Immature natural killer cell (primary cell): ENCODE results near the gene OFD1. TPM values are rescaled to one million over a fixed set of nuclear protein-coding genes. Genes with fewer than 3 reads are reported as not detected.

Experiments used
- DNase-seq, 3 donors: peaks; one replicate each; pipeline ENCODE4 v3.0.0; 2022; ENCODE audit warnings: mixed read lengths in 1 of 3
- H3K27ac Mint-ChIP-seq, 6 donors: one replicate each; pipeline ENCODE4 v1.8.0; 2020; ENCODE audit warnings: mixed read lengths in 6 of 6, mild to moderate bottlenecking in 5 of 6, inconsistent platforms in 4 of 6, moderate library complexity in 3 of 6
- H3K27me3 Mint-ChIP-seq, 3 donors: one replicate each; pipeline ENCODE4 v1.8.0; 2020 to 2021; ENCODE audit warnings: low read depth in 3 of 3, mild to moderate bottlenecking in 3 of 3, mixed read lengths in 3 of 3, moderate library complexity in 3 of 3, inconsistent platforms in 1 of 3
- H3K36me3 Mint-ChIP-seq, 3 donors: one replicate each; pipeline ENCODE4 v1.8.0; 2020; ENCODE audit warnings: mixed read lengths in 3 of 3, inconsistent platforms in 2 of 3, mild to moderate bottlenecking in 2 of 3
- H3K4me1 Mint-ChIP-seq, 2 donors: one replicate each; pipeline ENCODE4 v1.8.0; 2020; ENCODE audit warnings: inconsistent platforms in 2 of 2, mild to moderate bottlenecking in 2 of 2, mixed read lengths in 2 of 2, moderate library complexity in 1 of 2
- H3K4me3 Mint-ChIP-seq, 5 donors: one replicate each; pipeline ENCODE4 v1.8.0; 2020; ENCODE audit warnings: mild to moderate bottlenecking in 5 of 5, mixed read lengths in 5 of 5, inconsistent platforms in 3 of 5, moderate library complexity in 3 of 5
- H3K9me3 Mint-ChIP-seq, 6 donors: one replicate each; pipeline ENCODE4 v1.8.0; 2020; ENCODE audit warnings: mild to moderate bottlenecking in 6 of 6, mixed read lengths in 6 of 6, inconsistent platforms in 4 of 6, moderate library complexity in 3 of 6
- polyA plus RNA-seq, 3 donors: library from polyadenylated mRNA; unstranded; fragments of 300-500 nt; fragmentation: Illumina TruSeq; gene quantifications; one replicate each; pipeline ENCODE4 v1.2.3, GENCODE V29; 2021

OFD1 gene, protein sequence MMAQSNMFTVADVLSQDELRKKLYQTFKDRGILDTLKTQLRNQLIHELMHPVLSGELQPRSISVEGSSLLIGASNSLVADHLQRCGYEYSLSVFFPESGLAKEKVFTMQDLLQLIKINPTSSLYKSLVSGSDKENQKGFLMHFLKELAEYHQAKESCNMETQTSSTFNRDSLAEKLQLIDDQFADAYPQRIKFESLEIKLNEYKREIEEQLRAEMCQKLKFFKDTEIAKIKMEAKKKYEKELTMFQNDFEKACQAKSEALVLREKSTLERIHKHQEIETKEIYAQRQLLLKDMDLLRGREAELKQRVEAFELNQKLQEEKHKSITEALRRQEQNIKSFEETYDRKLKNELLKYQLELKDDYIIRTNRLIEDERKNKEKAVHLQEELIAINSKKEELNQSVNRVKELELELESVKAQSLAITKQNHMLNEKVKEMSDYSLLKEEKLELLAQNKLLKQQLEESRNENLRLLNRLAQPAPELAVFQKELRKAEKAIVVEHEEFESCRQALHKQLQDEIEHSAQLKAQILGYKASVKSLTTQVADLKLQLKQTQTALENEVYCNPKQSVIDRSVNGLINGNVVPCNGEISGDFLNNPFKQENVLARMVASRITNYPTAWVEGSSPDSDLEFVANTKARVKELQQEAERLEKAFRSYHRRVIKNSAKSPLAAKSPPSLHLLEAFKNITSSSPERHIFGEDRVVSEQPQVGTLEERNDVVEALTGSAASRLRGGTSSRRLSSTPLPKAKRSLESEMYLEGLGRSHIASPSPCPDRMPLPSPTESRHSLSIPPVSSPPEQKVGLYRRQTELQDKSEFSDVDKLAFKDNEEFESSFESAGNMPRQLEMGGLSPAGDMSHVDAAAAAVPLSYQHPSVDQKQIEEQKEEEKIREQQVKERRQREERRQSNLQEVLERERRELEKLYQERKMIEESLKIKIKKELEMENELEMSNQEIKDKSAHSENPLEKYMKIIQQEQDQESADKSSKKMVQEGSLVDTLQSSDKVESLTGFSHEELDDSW
- polyA plus RNA-seq: 10 to 100 TPM in 2 of 3 donors, 1 to 10 TPM in 1; 7.5 to 42.1 (median 22.6) TPM

DNA sequence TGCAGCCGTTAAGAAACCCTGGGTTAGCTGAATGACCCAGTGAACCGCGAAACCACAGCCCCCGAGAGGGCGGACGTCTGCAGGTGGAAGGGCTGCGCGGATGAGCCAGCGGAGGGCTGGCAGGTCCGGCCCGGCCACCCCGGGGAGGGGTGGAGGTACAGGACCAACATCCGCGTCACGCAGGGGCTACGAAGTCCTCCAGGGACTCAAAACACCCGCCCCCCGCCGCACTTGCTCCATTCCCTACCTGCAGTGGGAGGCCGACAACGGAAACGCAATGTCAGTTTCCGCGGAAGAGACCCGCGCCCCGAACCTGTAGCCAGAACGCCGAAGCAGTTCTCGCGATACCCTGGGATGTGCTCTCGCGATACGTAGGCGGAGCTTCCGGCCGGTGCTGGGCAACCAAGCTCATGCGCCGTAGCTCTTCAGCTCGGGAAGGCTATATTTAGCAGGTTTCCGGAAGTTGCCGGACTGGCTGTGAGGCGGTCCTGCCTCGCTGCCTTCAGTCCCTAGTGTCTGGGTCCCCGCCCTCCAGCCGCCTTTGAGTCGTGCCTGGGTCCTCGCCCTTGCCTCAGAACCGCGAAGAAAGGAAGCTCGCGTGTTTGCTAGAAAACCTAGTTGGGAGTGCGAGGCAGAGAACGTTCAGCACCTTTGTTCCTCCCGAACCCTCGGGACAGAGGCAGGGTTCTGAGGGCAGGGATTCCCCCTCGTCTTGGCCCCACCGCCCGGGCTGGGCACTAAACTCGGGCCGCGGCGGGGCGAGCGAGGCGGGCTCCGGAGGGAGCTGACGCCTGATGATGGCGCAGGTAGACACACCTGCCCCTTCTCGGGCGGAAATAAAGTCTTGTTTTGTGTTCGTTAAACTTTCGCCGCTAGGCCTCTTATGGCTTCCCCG is at the start of gene OFD1, which contains the start of gene TRAPPC2:
OFD1 (plus strand) TSS at position 471 of the 895 bp plus-strand sequence; CDS start at position 795, 324 bp downstream.
TRAPPC2 (minus strand) TSS at position 343 of the 895 bp plus-strand sequence. CDS start 14,657 bp downstream, outside the sequence.
- peaks cover 0 to 4% (median 0%) of the 10 kb centered on the region in 6 donors for H3K9me3 Mint-ChIP-seq
- peaks cover 3 to 10% (median 5%) of the 10 kb centered on the region in 3 donors for H3K36me3 Mint-ChIP-seq
- peaks cover 67 to 85% of the 10 kb centered on the region in 2 donors for H3K4me1 Mint-ChIP-seq

DNA sequence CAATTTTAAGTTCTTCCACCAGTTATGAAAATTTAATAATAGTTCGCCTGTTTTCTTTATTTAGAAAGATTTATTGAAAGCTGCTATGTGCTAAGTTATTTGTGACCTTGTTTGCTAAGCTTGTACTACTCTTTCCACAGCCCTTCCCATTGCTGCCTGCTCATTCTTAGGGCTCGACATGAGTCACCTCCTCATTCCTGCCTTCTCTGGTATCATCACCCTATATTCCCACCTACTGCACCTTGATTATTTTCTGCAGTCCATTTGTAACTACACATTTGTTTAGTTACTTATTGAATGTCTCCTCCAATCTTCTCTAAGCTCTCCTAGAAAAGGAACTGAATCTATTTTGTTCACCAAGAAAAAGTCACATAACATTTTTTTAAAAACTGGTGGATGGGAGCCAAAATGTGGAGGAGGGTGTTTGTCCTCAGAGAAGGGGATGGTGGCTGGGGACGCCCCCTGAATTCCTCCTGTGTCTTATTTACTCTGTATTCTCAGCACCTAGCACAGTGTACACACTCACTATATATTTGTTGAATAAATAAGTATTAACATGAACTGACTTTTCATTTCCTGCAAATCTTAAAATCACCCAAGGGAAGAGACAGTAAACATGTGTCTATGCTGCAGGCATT is 49.3 kb upstream of the OFD1 start:
- Mint-ChIP-seq H3K36me3 (peaks cover 0 to 13% (median 0%) of the 10 kb centered on the region in 3 donors), H3K27ac (peak overlapping the region in 1 of 6 donors; percentile 0), H3K27me3 (peaks cover 7 to 12% (median 8%) of the 10 kb centered on the region in 3 donors), H3K4me1 (peaks cover 24 to 31% of the 10 kb centered on the region in 2 donors), H3K9me3 (no peaks in the 10 kb centered on the region), H3K4me3 (no peak overlapping the region)
- no peak for DNase-seq

More for the DNA sequence above, at the start of gene OFD1, which contains the start of gene TRAPPC2:
- Mint-ChIP-seq H3K27me3 (peaks cover 0 to 6% (median 5%) of the 10 kb centered on the region in 3 donors), H3K27ac (peak within 1 kb of the TSS; percentile 92 to 99 (median 96)), H3K4me3 (peak within 1 kb of the TSS; percentile 87 to 99 (median 98))
- peak; percentile 89 to 95 (median 93) for DNase-seq

DNA sequence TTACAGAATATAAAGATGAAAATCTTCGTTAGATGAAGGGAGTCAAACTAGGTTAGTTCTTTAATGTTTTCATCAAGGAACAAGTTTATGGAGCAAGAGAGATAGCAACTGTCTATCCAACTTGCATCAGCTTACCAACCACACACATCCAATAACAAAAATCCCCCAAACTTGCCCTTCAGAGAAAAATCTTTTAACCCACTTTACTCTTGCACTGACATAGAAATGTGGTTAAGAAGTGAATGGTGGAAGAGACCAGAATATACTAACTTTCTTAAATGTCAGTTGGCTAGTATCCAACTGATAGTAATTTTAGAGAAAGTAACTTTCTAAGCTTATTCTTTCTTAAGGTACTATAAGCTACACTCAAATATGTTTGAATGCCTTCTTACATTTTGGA is 47.3 kb upstream of the OFD1 start:
- H3K36me3 Mint-ChIP-seq: no peaks in the 10 kb centered on the region
- H3K9me3 Mint-ChIP-seq: no peaks in the 10 kb centered on the region
- H3K4me1 Mint-ChIP-seq: peaks cover 37 to 48% of the 10 kb centered on the region in 2 donors
- H3K27me3 Mint-ChIP-seq: peaks cover 8 to 15% (median 9%) of the 10 kb centered on the region in 3 donors
- no peak for DNase-seq
- H3K27ac Mint-ChIP-seq: peak overlapping the region in 3 of 6 donors; percentile 62 to 96 (median 93)
- peak overlapping the region in 1 of 5 donors; percentile 6 for H3K4me3 Mint-ChIP-seq

DNA sequence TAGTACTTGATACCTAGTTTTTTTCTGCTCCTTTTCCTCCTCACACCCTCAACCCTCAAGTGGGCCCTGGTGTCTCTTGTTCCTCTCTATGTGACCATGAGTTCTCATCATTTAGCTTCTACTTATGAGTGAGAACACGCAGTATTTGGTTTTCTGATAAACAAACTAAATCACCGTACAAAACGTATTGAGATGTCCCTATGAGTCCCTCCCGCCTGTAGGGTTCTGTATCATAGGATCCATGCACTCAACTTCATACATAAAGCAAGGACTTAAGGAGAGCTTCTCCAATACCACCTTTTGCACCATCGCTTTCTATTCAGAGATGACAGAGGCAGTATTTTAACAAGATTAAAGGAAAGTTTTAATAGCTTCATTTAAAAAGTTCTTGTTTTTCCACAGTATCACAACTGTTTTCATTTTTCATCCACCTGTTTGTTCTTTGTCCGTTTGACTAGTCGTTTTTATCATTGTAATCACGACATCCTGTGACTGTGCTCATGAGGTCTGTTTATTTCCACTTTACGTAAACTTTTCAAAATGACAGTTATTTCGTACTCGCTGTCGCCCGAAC is 46.1 kb upstream of the OFD1 start:
- Mint-ChIP-seq H3K27me3 (peaks cover 9 to 15% (median 13%) of the 10 kb centered on the region in 3 donors), H3K9me3 (peaks cover 0 to under 1% (median 0%) of the 10 kb centered on the region in 6 donors), H3K4me1 (peaks cover 49 to 61% of the 10 kb centered on the region in 2 donors), H3K36me3 (no peaks in the 10 kb centered on the region), H3K4me3 (peak overlapping the region; percentile 90 to 95 (median 94)), H3K27ac (peak overlapping the region; percentile 93 to 98 (median 96))
- peak; percentile 14 to 50 (median 28) for DNase-seq

DNA sequence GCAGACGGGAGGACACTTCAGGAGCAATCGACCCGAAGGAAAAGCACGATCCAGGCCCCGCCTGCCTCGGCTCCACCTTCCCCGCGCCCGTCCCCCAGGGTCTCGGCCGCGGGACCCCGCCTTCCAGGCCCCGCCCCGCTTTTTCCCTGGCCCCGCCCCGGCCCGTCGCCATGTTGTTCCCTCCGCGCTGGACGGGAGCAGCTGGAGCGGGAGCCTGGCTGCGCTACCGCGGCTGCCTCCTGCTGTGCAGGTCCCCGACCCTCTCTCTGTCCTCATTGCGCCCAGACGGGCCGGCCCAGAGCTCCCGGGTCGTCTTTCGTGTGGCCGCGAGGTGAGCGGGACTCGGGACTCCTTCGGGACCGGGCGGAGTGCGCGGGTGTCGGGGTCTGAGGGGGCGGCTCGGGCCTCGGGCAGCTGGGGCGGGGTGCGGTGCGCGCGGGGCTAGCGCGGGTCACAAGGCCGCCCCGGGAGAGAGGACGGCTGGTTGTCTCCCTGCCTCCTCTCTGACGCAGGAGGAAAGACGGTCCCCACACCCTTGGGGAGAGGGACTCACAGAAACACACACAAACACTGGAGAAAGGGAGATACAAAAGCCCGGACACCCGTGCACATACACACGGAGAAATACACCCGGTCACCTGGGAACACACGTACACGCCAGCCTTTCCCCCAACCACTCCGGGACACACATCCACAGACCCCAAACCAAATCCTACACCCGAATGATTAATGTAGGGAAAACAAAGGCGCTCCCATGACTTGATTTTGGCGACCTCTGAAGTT is 45.4 kb upstream of the OFD1 start, which contains the start of gene RAB9A:
RAB9A (plus strand) TSS at position 171 of the 783 bp plus-strand sequence. CDS start 19,619 bp downstream, outside the sequence.
- Mint-ChIP-seq H3K4me1 (peaks cover 55 to 68% of the 10 kb centered on the region in 2 donors), H3K4me3 (peak within 1 kb of the TSS; percentile 90 to 95 (median 94)), H3K36me3 (no peaks in the 10 kb centered on the region)

DNA sequence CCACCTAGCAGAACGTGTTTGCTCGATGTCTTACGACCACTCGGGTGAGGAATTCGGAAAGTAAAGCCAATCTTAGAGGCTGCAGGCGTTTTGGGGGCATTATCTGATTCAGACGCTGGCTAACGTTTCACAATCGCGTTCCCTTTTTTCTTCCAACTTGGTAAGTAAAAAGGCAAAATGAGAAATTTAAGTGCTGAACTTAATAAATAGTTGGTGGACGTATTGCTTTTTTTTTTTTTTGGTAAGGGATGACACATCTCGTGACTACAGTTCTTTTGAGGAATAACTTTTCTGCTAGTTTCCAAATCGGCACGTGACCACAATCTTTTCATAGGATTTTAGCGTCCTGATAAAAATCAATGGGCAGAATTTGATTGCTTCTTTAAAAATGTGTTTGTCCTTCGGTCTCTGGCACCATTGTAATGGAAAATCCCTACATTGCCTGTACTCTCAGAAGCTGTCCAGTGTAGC is 44.8 kb upstream of the OFD1 start:
- H3K36me3 Mint-ChIP-seq: no peaks in the 10 kb centered on the region
- DNase-seq: no peak
- H3K9me3 Mint-ChIP-seq: peaks cover 0 to 2% (median 0%) of the 10 kb centered on the region in 6 donors
- H3K4me3 Mint-ChIP-seq: peak overlapping the region; percentile 90 to 95 (median 94)
- H3K27me3 Mint-ChIP-seq: peaks cover 9 to 15% (median 13%) of the 10 kb centered on the region in 3 donors
- peak overlapping the region; percentile 93 to 98 (median 96) for H3K27ac Mint-ChIP-seq
- H3K4me1 Mint-ChIP-seq: peaks cover 61 to 74% of the 10 kb centered on the region in 2 donors

More for the DNA sequence above, 45.4 kb upstream of the OFD1 start, which contains the start of gene RAB9A:
- peak within 1 kb of the TSS; percentile 93 to 98 (median 96) for H3K27ac Mint-ChIP-seq
- peak; percentile 74 to 80 (median 80) for DNase-seq
- peaks cover 0 to 2% (median 0%) of the 10 kb centered on the region in 6 donors for H3K9me3 Mint-ChIP-seq
- H3K27me3 Mint-ChIP-seq: peaks cover 9 to 15% (median 13%) of the 10 kb centered on the region in 3 donors

DNA sequence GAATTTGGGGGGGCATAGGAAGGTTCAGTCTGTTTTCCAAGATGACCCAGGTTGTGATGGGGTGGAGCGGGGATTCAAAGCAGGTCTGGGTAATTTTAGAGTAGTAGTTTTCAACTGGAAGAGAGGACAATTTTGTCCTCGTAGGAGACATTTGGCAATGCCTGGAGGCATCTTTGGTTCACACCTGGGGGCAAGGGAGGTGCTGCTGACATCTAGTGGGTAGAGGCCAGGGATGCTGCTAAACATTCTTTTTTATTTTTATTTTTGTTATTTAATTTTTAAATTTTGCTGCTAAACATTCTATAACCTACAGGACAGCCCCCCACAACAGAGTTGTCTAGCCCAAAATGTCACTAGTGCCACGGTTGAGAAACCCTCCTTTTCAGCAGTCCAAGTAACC is 43.7 kb upstream of the OFD1 start:
- Mint-ChIP-seq H3K27me3 (peaks cover 9 to 13% (median 12%) of the 10 kb centered on the region in 3 donors), H3K36me3 (no peaks in the 10 kb centered on the region), H3K4me3 (peak overlapping the region; percentile 90 to 95 (median 94)), H3K4me1 (peaks cover 66 to 77% of the 10 kb centered on the region in 2 donors), H3K9me3 (peaks cover 0 to 2% (median 0%) of the 10 kb centered on the region in 6 donors), H3K27ac (peak overlapping the region; percentile 93 to 98 (median 96))
- DNase-seq: peak in 1 of 3 donors; percentile 15

DNA sequence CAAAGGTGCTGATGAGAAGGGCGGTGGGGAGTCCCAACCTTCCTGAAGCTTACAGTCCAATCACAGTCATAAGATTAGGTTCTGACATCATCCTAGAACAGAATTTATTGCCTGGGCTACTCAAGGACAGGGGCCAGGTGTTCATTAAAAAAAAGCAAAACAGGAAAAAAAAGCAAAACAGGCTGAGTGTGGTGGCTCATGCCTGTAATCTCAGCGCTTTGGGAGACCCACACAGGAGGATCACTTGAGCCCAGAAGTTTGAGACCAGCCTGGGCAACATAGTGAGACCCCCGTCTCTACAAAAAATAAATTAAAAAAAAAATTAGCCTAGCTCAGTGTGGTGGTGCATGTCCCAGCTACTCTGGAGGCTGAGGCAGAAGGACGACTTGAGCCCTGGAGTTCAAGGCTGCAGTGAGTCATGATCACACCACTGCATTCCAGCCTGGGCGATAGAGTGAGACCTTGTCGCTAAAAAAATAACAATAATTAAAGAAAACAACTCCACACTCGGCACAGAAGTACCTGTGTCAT is 42.6 kb upstream of the OFD1 start:
- Mint-ChIP-seq H3K27me3 (peaks cover 11 to 13% (median 12%) of the 10 kb centered on the region in 3 donors), H3K9me3 (peaks cover 0 to 2% (median 0%) of the 10 kb centered on the region in 6 donors), H3K4me3 (peak overlapping the region; percentile 68 to 87 (median 81)), H3K4me1 (peaks cover 74 to 86% of the 10 kb centered on the region in 2 donors), H3K27ac (peak overlapping the region; percentile 82 to 96 (median 91)), H3K36me3 (no peaks in the 10 kb centered on the region)
- DNase-seq: peak in 2 of 3 donors; percentile 26 to 28

DNA sequence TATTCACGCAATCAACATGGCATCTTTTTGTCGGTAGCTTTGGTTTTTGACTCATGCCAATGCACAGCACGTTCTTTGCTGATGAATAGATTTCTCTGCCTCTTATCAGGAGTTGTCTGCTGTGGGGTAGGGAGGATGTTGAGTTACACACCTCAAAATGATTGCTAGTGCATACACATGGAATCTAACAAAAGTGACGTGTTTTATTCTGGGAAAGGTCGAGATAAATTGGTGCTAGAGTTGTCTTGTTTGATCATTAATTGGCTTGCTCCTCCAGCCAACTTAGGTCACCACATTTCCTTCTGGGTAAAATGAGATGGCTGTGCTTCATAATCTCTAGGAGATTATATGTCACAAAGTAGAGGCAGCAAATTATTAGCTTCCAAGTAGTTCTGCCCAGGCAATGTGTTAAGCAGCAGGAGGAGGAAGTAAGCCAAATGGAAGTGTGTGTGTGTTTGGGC is 41.7 kb upstream of the OFD1 start:
- Mint-ChIP-seq H3K9me3 (peaks cover 0 to 2% (median 0%) of the 10 kb centered on the region in 6 donors), H3K27ac (peak overlapping the region; percentile 82 to 96 (median 91)), H3K4me3 (peak overlapping the region; percentile 68 to 87 (median 81)), H3K27me3 (peaks cover 11 to 12% (median 12%) of the 10 kb centered on the region in 3 donors), H3K4me1 (peaks cover 83 to 92% of the 10 kb centered on the region in 2 donors), H3K36me3 (no peaks in the 10 kb centered on the region)
- no peak for DNase-seq

DNA sequence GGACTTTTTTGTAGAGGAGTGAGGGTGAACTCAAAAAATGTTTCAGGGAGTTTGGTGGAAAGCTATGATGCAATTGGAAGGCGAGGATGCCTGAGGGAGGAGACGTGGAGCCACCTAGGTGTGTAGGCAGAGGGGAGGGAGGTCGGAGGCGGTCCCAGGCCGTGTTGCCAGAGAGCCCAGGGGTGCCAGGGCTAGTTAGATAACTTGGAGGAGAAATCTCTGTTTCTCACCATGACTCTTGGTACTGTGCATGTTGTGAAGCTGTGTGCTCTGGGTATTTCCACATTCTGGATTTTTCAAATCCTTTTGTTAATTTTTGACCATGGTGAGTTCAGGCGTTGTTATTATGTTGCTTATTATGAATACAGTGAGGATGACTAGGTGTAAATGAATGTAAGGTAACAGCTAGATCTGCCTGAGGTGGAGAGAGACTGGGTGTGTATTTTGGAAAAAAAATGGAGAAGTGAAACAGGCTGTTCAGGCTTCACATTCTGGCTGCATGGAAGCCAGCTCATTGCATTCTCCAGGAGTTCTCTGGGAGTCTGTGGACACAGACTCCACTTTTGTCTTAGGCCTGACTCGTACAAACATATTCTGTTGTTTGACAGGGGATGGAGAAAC is 41.1 kb upstream of the OFD1 start:
- H3K4me1 Mint-ChIP-seq: peaks cover 84 to 92% of the 10 kb centered on the region in 2 donors
- H3K27ac Mint-ChIP-seq: peak overlapping the region; percentile 82 to 96 (median 91)
- H3K27me3 Mint-ChIP-seq: peaks cover 6 to 12% (median 11%) of the 10 kb centered on the region in 3 donors
- H3K36me3 Mint-ChIP-seq: no peaks in the 10 kb centered on the region
- H3K4me3 Mint-ChIP-seq: peak overlapping the region; percentile 68 to 87 (median 81)
- H3K9me3 Mint-ChIP-seq: peaks cover 0 to 2% (median 0%) of the 10 kb centered on the region in 6 donors
- DNase-seq: no peak
